ENCODE measurements around the gene TNNI2.

GRCh38 chr11:1841511-1842148 lies 2.8 kb downstream of the TNNI2 start:
- TF ChIP-seq, protein P1, sequence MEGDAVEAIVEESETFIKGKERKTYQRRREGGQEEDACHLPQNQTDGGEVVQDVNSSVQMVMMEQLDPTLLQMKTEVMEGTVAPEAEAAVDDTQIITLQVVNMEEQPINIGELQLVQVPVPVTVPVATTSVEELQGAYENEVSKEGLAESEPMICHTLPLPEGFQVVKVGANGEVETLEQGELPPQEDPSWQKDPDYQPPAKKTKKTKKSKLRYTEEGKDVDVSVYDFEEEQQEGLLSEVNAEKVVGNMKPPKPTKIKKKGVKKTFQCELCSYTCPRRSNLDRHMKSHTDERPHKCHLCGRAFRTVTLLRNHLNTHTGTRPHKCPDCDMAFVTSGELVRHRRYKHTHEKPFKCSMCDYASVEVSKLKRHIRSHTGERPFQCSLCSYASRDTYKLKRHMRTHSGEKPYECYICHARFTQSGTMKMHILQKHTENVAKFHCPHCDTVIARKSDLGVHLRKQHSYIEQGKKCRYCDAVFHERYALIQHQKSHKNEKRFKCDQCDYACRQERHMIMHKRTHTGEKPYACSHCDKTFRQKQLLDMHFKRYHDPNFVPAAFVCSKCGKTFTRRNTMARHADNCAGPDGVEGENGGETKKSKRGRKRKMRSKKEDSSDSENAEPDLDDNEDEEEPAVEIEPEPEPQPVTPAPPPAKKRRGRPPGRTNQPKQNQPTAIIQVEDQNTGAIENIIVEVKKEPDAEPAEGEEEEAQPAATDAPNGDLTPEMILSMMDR (IDR thresholded peaks at IDR 0.05; ENCODE audit: low read length): no peak
- TF ChIP-seq EZH2 (optimal IDR thresholded peaks at IDR 0.05; ENCODE audit: low read depth, low read length): no peak
